H1 (cell line): ENCODE results near the gene FSD1. TPM values are rescaled to one million over a fixed set of nuclear protein-coding genes. Genes with fewer than 3 reads are reported as not detected.

Source experiments
- CTCF ChIP-seq, 3 experiments: IDR thresholded peaks; 1 replicate in 2 of 3; 2 replicates in 1 of 3; pipeline versions ENCODE4 v1.5.1 to v1.6.1; 2011; ENCODE audit warnings: low read length in 3 of 3, mild to moderate bottlenecking in 3 of 3, inconsistent platforms in 2 of 3, low read depth in 1 of 3, moderate library complexity in 1 of 3; ENCODE audit not compliant: insufficient read depth in 1 of 3; ENCODE audit errors: control extremely low read depth in 1 of 3
- KDM4A ChIP-seq: IDR thresholded peaks from one replicate; pipeline ENCODE4 v1.7.1; 2012; ENCODE audit warnings: low read depth, mild to moderate bottlenecking, moderate library complexity, low read length, inconsistent platforms; ENCODE audit not compliant: severe bottlenecking
- NRF1 ChIP-seq: IDR thresholded peaks from 2 replicates; pipeline ENCODE4 v1.6.1; 2011; ENCODE audit warnings: mild to moderate bottlenecking, low read depth, low read length, improper control_type of control experiment
- PHF8 ChIP-seq: fragments of 200-600 bp; sonication (generic); conservative IDR thresholded peaks from 2 replicates; pipeline ENCODE4 v1.7.1; 2012; ENCODE audit warnings: low read depth, mild to moderate bottlenecking, inconsistent platforms, low read length, moderate library complexity
- RAD21 ChIP-seq, 2 experiments: IDR thresholded peaks in 1 of 2; conservative IDR thresholded peaks in 1 of 2; 2 replicates each; pipeline ENCODE4 v1.6.1; 2011; ENCODE audit warnings: low read depth in 2 of 2, low read length in 2 of 2, improper control_type of control experiment in 1 of 2, inconsistent platforms in 1 of 2, mild to moderate bottlenecking in 1 of 2, moderate library complexity in 1 of 2
- RBBP5 ChIP-seq: IDR thresholded peaks from 2 replicates; pipeline ENCODE4 v1.7.1; 2012; ENCODE audit warnings: low read depth, mild to moderate bottlenecking, inconsistent platforms, low read length, moderate library complexity, borderline replicate concordance
- RFX5 ChIP-seq: IDR thresholded peaks from 2 replicates; pipeline ENCODE4 v1.6.1; 2011; ENCODE audit warnings: low read depth, low read length, improper control_type of control experiment, borderline replicate concordance
- SIN3A ChIP-seq, 2 experiments: IDR thresholded peaks in 1 of 2; conservative IDR thresholded peaks in 1 of 2; 2 replicates each; pipeline ENCODE4 v1.6.1; 2011 to 2012; ENCODE audit warnings: low read length in 2 of 2, improper control_type of control experiment in 1 of 2, low read depth in 1 of 2, mild to moderate bottlenecking in 1 of 2
- SP1 ChIP-seq: IDR thresholded peaks from 2 replicates; pipeline ENCODE4 v1.6.1; 2011; ENCODE audit warnings: low read depth, low read length
- SP2 ChIP-seq: IDR thresholded peaks from 2 replicates; pipeline ENCODE4 v1.6.1; 2012; ENCODE audit warnings: mild to moderate bottlenecking, low read length, inconsistent platforms
- SP4 ChIP-seq: IDR thresholded peaks from 2 replicates; pipeline ENCODE4 v1.6.1; 2012; ENCODE audit warnings: low read length, inconsistent platforms
- ZNF274 ChIP-seq: IDR thresholded peaks from 2 replicates; pipeline ENCODE4 v1.7.0; 2012; ENCODE audit warnings: low read length, borderline replicate concordance; ENCODE audit errors: extremely low read depth
- polyA plus RNA-seq, 7 experiments: library from polyadenylated mRNA; depleted of rRNA in 3 of 7; stranded (reverse) in 5 of 7; unstranded in 2 of 7; fragments of >200 nt in 5 of 7; fragments of 200-250 nt in 2 of 7; gene quantifications; 1 replicate in 5 of 7; 2 replicates in 1 of 7; 4 replicates in 1 of 7; pipeline versions ENCODE4 v1.2.1 to v1.2.3, GENCODE V29; 2011 to 2013; ENCODE audit warnings: missing spikeins in 2 of 7, mixed read lengths in 2 of 7
- total RNA-seq: library from RNA; stranded (reverse); fragmentation: NEBNext Ultra II Directional; extraction: Animal tissue kit (Norgen Biotek cat#: 25700); gene quantifications from 2 replicates; pipeline ENCODE4 v1.2.1, GENCODE V29; 2021
- TF ChIP-seq, protein P1 (sequence below): IDR thresholded peaks from 2 replicates; pipeline ENCODE4 v1.6.1; 2011; ENCODE audit warnings: low read depth, mild to moderate bottlenecking, low read length; ENCODE audit not compliant: insufficient read depth

The FSD1 gene
- total and polyA plus RNA-seq, 2 of the 8 experiments (the other 6 are each of a cell fraction or from before 2014, with no cell fraction given) = 58.8 to 181 TPM

DNA sequence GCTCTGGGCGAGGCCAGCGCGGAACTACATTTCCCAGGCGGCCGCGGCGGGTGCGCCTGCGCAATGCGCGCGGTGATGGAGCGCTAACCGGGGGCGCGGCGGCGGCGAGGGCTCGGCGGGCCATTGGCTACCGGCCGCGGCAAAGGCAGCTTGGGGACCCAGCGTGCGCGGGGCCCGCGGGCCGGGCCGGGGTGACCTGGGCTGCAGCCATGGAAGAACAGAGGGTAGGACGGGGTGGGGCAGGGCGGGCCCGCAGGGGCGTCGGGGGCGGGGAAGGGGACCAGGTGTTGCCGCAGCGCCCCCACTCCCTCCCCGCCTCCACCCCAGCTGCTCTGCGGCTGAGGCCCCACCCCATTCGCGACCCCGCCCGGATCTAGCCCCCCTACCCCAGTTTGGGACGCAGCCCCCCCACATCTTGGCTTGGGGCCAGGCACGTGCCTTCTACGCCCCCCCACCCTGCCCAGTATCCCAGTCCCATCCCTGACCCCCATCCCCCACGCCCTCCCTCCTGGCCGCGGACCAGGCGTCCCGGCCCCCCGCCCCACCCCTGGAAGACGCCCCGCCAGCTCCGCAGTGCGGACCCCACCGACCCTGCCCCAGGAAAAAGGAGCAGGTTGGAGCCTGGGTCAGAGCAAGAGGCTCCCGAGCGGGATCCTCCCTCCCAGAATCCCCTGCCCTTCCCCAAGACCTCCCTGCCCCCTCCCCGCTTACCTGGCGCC, at the start of gene FSD1 (continued):
- no peak for TF ChIP-seq PHF8
- TF ChIP-seq NRF1 = peak; percentile 83
- no peak for TF ChIP-seq KDM4A
- TF ChIP-seq, protein P1, sequence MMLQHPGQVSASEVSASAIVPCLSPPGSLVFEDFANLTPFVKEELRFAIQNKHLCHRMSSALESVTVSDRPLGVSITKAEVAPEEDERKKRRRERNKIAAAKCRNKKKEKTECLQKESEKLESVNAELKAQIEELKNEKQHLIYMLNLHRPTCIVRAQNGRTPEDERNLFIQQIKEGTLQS = no peak
- no peak for TF ChIP-seq CTCF (IDR thresholded peaks at IDR 0.05; ENCODE audit: control extremely low read depth in 1 of 3, insufficient read depth in 1 of 3, low read depth in 1 of 3, low read length in 3 of 3)
- no peak for TF ChIP-seq SP1
- no peak for TF ChIP-seq RFX5
- no peak for TF ChIP-seq SP2
- no peak for TF ChIP-seq ZNF274
- no peak for TF ChIP-seq SP4
- TF ChIP-seq RBBP5 = no peak
- TF ChIP-seq RAD21 (IDR thresholded peaks at IDR 0.05 in 1 of 2, conservative IDR thresholded peaks at IDR 0.05 in 1 of 2; ENCODE audit: low read depth in 2 of 2, low read length in 2 of 2) = no peak
- TF ChIP-seq SIN3A (conservative IDR thresholded peaks at IDR 0.05 in 1 of 2, IDR thresholded peaks at IDR 0.05 in 1 of 2; ENCODE audit: low read depth in 1 of 2, low read length in 2 of 2) = peak in 1 of 2 experiments; percentile 38; a peak in 1 of 4 replicates
